ENCODE results near the gene REXO4.

REXO4 gene

GRCh38 chr9:133362359-133363044 is 55.3 kb downstream of the REXO4 start:
- TF ChIP-seq CTCF (conservative IDR thresholded peaks at IDR 0.05) = no peak
- H3K27ac ChIP-seq = peak overlapping the region; percentile 98

- peak overlapping the region; percentile 98 for H3K27ac ChIP-seq
- no peak for TF ChIP-seq CTCF (conservative IDR thresholded peaks at IDR 0.05)
These were observed 56.2 kb downstream of the REXO4 start for GRCh38 chr9:133361507-133362092.

- no peak for TF ChIP-seq CTCF (conservative IDR thresholded peaks at IDR 0.05)
- peak overlapping the region; percentile 98 for H3K27ac ChIP-seq
These were observed 57.1 kb downstream of the REXO4 start for GRCh38 chr9:133360400-133361393.

GRCh38 chr9:133359399-133360175 is 58.2 kb downstream of the REXO4 start:
- H3K27ac ChIP-seq = peak overlapping the region; percentile 98
- peak; percentile 73 for TF ChIP-seq CTCF (conservative IDR thresholded peaks at IDR 0.05)

GRCh38 chr9:133357656-133358055 is 60.2 kb downstream of the REXO4 start:
- TF ChIP-seq CTCF (conservative IDR thresholded peaks at IDR 0.05) = no peak
- peak overlapping the region; percentile 98 for H3K27ac ChIP-seq

GRCh38 chr9:133356391-133357091 is 61.3 kb downstream of the REXO4 start, which contains the start of the genes SURF1 and SURF2:
Gene SURF1 (minus strand): TSS chr9:133356487. CDS start chr9:133356453, 34 bp downstream.
Gene SURF2 (plus strand): TSS chr9:133356550. CDS start chr9:133356593, 43 bp downstream.
- H3K27ac ChIP-seq = peak within 1 kb of the TSS; percentile 98
- TF ChIP-seq CTCF (conservative IDR thresholded peaks at IDR 0.05) = peak; percentile 17
